HG02973 (cell line): Measurements from ENCODE around the gene CACNB2.

Experiments used
- ATAC-seq: cut with Tn5 transposase; IDR thresholded peaks from one replicate; pipeline ENCODE4 v1.9.1; 2021; ENCODE audit warnings: moderate library complexity; ENCODE audit not compliant: unreplicated experiment

CACNB2 gene

DNA sequence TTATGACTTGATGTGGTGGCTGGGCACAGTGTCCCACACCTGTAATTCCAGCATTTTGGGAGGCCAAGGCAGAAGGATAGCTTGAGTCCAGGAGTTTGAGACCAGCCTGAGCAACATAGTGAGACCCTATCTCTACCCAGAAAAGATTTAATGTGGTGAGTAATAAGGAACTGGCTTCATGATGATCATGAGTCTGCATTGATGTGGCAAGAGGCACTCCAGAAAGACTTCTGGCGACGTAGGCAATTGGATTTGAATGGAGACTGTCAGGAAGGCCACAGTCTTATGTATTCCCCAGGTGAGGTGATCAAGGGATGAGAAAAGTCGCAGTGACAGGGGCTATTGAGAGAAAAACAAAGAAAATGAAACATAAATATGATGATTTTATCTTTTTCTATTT, 138.0 kb downstream of the CACNB2 start:
- no peak for ATAC-seq

DNA sequence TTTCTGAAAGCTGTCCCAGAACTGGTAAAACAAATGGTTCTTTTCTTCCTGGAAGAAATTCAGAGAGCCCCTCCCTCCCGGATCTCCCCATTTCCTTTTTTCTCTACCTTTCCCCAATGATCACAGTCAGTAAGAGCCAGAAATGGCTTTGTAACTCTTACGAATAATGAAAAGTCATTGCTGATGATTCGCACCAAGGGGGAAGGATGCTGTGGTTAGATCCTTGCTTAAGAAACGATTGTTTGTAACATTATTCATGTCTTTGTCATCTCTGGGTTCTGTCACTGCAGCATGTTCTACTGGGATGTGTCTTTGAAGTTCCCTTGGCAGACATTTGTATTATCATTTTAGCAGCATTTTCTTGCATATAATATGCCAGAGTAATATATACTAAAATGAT, 138.9 kb downstream of the CACNB2 start:
- ATAC-seq: no peak

DNA sequence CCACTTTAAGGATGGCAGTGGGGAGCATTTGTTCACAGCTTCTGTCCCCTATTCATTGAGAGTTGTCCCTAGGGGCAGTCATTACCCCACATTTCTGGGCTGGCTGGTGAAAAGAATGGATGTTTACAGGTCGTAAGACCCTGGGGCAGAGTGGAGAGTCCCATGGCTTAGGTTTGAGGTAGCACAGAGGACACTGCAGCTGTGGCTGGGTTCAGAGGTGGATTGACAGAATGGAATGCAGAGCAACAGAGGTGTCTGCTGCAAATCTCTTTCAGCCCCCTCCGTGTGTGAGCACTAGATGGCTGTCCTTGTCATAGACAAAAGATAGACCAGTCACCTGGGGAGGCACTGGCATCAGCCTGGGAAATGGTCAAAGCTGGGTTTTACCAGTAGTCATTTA, 141.9 kb downstream of the CACNB2 start:
- no peak for ATAC-seq

DNA sequence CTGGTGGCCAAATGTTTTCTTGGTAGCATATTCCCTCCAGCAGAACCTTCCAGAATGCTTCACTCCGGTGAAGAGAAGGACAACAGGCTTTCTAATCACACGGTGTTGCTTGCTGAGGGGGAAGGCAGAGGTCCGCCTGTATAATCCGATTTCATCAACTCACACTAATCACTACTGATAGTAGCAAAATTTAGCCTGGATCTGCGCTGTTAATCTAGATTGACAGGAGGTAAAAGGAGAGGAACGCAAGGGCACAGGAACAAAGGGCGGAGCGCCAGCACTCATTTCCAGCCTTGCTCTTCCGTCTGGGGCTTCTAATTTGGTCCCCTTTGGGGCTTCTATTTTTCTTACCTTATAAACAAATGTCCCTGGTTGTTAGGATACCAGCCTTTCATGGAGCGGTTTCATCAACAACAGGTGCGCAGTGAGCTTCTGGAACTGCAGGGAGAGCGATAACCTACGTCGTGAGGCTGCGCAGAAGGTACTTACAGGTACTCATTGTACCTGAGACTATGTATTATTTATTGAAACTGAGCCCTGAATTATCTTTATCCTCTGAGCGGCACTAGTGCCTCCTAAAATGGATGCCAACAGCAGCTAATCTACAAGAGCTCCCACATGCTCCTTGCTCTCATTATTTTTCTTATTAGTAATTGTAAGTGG, 150.6 kb downstream of the CACNB2 start:
- ATAC-seq: no peak

DNA sequence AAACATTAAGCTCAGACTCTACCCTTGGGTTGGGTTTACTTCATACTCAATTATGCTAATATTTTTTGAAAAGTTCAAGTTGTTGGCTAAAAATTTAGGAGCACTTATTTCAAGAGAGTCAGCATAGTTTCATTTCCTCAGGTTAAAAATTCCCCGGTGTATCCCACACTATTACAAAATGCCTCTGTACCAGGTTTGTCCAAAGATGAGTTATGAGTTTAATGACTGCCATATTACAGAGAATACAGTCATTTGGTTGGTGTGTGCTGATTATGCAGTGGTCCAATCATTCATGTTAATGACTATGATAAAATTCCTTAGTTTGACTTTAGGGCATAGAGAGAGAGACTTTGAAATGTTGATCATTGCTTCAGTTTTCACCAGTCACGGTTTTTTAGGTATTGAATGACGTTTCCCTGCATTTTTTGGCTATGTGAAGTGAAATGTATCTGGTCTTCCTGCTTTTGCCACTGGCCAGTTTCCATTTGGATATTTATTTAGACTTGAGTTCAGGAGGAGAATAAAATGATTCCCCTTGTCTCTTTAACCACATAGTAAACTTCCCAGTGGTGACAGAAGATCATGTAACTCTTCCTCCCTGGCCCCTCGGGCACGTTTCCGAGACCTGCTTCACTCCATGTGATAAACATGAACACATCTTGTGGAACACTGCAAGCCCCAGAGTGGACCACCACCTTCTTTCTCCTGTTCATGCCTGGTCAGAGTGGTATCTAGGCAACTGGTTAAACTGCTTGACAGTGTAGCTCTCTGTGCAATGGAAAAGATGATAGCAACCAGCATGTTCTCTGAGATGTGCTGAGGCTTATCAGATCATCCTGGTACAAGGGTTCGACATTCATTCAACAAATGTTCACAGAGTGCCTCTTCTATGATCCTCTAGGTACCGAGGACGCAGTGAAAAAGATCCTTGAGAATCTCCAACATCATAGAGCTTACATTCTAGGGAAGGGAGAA, 153.6 kb downstream of the CACNB2 start:
- ATAC-seq: peak; percentile 50

DNA sequence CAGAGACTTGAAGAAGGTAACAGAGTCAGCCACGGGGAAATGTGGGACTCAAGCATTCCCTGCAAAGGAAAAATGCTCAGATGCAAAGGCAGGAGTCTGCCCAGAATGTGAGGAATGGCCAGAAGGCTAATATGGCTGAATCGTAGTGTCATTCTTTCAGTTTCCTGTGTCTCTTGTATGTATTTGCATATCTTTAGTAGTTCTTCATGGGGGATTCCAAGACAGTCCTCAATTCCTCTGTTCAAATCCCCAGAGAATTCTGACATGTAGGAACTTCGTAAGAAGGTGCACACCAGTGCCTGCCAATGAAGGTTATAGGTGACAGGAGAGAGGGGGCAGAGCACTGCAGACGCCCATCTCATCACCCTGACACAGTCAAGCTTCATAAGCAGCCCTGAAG, 154.4 kb downstream of the CACNB2 start:
- ATAC-seq: no peak

DNA sequence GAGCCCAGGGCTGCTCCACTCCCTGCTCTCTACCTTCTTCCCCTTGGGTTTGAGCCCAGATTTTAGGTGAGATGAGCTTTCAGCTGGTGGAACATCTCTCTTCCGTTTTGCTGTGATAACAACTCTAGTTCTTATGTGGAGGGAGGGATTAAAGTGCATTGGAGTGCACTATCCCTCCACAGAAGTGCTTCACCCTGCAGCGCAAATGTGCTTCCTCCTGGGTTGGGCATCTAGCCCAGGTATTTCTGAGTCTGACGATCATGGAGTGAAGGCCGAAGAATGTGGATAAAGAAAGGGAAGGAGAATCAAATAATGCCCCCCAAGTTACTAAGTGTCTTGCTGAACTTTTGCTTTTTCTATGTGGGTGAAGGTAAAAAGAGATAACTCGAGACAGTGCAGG, 157.4 kb downstream of the CACNB2 start:
- no peak for ATAC-seq

DNA sequence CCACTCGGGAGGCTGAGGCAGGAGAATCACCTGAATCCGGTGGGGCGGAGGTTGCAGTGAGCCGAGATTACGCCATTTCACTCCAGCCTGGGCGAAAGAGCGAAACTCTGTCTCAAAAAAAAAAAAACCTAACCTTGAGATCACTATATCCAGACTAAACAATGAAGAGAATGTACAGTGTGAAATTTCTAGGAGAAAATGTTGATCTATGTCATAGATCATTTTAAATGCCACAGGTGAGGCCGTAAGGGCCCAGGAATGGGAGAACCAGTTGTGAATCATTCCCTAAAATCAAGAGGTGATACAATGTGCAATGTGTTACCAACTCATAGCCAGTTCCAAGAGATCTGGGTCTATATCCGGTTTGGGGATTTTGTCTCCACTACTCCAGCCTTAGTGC, 158.0 kb downstream of the CACNB2 start:
- ATAC-seq: no peak

DNA sequence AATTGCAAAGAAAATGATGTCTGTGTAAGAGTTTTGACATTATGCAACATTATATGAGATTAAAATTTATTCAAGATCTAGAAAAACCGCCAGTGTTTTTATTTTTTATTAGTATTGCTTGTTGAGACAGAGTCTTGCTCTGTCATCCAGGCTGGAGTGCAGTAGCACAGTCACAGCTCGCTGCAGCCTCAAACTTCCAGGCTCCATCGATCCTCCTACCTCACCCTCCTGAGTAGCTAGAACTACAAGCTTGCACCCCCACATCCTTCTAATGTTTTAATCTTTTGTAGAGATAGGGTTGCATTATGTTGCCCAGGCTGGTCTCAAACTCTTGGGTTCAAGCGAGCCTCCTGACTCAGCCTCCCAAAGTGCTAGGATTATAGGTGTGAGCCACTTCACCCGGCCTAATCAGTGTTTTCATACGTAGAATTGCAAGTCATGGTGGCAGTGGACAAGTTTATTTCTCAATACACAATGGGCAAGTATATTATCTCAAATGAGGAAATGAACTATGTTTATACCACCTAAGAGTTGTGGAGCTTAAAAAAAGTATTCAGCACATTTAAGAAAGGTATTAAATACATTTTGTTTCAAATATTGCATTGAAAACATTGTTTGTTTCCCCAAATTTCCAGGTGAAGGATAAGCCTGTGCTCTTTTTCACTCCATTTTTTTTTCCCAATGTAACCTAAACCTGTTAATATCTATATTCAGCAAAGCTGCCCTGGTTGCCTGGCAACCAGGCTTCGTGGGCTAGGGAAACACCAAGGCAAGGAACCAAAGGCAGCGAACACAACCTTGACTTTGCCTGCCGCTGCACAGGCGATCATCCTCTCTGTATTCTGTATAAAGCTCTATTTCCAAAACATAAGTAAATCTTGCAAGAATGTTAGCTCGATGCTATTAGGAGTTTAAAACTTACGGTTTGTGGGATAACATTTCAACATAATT, 163.9 kb downstream of the CACNB2 start:
- ATAC-seq: no peak

DNA sequence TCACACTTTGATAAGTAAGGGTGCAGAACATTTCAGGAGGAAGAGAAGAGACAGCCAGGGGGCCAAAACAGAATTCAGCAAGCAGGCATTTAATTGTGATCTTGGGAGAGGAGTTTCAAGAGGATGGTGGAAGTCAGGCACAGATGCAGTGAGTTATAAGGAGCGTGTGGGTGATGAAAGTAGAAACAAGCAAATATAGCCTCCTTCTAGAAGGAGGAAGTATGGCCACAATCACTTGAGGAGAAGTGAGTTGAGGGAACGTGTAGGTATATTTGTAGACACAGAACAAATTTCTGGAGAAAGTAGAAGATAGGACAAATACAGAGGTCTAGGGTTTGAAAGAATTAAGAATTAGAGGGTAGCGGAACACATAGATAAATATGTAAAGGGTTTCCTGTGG, 165.8 kb downstream of the CACNB2 start:
- no peak for ATAC-seq

DNA sequence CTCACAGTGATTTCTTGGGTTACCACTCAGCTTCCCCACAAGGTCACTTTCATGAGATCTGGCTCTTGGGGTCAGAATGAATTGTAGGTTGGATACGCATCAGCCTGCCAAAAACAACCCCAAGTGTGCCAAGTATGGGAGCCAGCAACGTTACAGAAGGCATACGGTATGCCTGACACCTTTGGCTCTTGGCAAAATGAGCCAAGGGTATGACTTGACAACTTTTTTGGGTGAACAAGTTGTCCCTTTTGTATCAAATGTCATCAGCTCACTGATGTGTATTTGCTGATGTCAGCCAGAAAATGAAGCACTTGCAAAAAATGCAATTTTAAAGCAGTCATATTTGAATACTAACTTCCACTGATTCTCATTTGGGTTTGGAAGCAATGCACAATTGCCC, 168.4 kb downstream of the CACNB2 start:
- no peak for ATAC-seq

DNA sequence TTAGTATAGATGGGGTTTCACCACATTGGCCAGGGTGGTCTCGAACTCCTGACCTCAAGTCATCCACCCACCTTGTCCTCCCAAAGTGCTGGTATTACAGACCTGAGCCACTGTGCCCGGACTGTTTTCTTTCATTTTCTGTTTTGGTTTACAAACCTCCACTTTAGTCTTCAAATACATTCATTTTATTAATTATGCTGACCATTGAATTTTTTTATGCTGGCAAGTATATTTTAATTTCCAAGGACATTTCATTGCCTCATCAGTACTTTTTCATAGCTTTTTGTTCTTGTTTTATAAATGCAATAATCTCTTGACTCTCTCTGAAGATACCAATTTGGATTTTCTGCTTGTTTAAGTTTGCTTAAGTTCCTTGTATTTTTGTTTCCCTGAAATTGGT, 170.5 kb downstream of the CACNB2 start:
- no peak for ATAC-seq

DNA sequence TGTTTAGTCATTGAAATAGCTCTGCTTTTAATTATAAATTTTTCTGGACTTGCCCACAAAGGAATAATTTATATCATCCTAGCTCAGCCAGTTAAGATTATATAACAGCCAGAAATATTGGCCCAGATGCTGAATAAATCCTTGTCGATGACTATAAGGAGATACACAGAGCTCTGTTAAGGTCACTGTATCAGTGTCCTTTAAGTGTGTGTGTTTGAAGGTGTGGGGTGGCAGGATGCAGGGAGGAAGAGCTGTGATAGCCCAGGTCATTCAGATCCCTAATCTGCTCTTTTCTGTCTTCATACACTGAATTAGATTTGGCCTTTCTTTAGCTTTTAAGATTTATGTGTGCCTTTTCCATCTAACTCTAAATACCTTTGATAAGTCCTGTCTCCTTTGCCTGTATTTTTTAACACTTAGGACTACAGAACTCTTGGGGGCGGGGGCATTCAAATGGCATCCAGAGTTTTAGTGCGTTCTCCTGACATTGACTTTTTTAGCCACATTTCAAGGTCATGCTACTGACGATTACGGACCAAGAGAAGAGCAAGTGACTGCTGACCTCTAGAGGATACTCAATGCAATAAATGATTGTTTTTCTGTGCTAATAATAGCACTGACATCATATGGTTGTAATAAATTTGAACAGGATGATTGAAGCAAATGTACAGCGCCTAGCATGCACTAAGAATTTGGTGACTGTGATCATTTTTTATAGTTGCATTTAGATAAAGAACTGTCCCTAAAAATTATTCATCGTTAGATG, 172.3 kb downstream of the CACNB2 start:
- ATAC-seq: peak; percentile 89

DNA sequence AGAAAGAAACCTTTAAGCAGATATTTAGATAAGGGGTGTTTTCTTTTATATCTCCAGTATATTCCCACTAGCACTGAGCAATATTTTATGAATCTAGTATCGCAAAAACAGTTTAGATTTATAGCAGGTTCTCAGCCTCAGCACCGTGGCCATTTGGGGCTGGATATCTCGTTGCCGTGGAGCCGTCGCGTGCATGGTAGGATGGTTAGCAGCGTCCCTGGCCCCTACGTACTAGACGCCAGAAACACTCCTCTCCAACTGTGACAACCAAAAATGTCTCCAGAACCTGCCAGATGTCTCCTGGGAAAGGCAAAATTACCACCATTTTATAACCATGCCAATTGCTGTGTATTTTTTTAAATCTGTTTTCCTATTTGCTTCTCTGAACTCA, 172.9 kb downstream of the CACNB2 start:
- no peak for ATAC-seq

DNA sequence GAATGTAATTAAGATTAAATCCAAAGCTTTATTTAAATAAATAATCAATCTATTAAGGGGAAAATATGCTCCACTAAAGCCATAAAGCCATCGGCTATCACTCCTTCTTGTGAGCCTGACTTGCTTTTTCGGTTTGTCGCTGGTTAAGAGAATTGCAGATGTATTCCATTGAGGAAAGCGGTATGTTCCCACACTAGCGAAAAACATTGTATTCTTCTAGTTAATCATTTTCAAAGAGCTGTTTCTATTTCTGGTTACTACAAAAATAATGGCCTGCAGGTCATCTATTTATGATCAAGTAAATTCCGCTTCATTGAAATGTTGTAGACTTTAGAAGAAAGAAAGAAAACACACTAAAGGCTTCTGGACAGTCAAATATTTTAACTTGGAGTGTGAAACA, 173.4 kb downstream of the CACNB2 start:
- no peak for ATAC-seq

DNA sequence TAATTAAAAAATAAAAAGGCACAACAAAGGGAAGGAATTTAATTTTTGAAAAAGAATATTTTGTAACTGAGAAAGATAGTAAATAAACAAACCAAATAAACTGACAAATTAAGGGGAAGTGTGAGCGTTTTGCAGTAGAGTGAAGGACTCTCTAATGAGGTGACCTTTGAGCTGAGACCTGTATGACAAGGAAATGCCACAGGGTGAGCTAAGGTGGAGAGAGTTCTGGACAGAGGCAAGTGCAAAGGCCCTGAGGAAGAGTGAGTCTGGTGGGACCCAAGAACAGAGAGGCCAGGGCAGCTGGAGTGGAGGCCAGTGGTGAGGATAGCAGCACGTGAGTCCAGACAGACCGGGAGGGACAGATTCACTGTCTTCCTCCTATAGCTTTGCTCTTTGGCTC, 179.4 kb downstream of the CACNB2 start:
- no peak for ATAC-seq

DNA sequence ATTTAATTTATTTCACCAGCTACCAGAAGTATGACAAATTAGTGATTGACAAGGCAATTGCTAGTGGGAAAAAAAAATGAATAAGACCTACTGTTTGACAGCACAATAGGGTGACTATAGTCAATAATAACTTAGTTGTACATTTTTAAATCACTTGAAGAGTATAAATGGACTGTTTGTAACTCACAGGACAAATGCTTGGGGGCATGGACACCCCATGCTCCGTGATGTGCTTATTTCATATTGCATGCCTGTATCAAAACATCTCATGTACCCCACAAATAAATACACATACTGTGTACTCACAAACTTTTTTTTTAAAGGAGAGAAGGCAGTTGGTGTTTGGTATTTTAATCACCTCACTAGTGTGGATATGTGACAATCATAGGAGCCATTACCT, 181.1 kb downstream of the CACNB2 start:
- ATAC-seq: no peak

DNA sequence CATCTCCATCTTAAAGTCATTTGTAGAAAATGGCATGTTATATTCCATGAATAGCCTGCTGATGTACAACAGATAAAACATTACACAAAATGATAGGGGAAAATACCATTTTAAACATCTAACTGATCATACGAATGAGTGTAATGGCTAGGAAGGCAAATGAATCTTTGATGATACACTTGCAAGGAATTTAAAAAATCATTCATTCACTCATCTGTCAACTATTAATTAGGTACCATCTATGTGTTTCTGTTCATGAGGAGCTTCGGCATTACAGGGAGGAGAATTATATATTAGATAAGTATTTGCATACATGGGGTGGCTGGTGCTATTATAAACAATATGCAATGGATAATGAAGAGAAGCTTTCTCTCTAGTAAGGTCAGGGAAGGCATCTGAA, 183.7 kb downstream of the CACNB2 start:
- no peak for ATAC-seq

DNA sequence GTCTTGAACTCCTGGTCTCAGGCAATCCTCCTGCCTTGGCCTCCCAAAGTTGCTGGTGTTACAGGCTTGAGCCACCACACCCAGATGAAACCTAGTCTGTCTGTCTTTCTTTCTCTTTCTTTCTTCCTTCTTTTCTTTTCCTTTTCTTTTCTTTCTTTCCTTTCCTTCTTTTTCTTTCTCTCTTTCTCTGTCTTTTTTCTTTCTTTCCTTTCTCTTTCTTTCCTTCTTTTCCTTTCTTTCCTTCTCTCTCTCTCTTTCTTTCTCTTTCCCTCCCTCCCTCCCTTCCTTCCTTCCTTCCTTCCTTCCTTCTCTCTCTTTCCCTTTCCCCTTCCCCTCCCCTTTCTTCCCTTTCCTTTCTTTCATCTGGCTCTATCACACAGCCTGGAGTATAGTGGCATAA, 185.2 kb downstream of the CACNB2 start:
- no peak for ATAC-seq

DNA sequence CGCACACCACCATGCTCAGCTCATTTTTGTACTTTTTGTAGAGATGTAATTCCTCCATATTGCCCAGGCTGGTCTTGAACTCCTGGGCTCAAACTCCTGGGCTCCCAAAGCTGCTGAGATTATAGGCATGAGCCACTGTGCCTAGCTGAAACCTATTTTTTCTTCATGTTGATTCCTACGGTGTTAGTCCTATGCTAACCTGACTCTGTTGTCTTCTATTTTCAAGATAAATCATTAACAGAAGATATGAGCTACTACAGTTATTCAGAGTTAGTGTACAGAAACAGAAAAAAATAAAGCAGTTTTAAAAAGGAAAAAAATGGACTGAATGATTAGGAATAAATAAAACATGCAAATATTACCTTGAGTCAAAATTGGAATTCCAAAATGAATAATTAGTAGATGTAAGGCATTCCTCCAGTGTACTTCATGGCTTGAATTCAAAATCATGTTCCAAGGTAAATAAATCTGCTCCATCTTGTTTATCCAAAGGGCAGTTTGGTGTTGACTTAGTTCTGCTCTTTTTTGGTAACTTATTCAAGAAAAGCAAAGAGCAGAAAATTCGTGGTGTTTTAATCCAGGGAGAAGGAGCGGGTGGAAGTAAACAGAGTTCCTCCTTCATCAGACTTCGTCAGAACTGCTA, 185.8 kb downstream of the CACNB2 start:
- ATAC-seq: no peak
